HG02678 (cell line): Measurements from ENCODE around the gene DNAJC11.

ENCODE experiments used
- ATAC-seq: cut with Tn5 transposase; IDR thresholded peaks from one replicate; pipeline ENCODE4 v1.9.1; 2021; ENCODE audit warnings: mild to moderate bottlenecking, moderate library complexity; ENCODE audit not compliant: unreplicated experiment

DNAJC11 gene

GRCh38 chr1:6587261-6588005, 114.2 kb downstream of the DNAJC11 start:
- ATAC-seq = no peak

DNA sequence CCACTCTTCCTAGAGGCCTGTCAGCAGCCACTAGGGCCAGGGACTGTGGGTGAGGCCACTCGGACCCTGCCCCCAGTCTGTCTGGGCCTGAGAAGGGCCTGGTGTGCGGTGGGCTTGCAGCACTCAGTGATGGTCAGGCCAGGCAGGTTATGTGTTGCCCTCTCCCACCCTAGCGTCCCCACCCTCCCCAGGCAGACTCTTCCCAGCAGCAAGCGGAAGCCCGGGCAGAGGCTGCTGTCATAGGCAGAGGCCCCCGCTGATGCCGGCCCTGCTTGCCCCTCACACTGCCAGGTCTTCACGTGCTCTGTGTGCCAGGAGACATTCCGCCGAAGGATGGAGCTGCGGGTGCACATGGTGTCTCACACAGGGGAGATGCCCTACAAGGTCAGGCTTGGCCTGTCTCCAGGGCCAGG, 115.2 kb downstream of the DNAJC11 start:
- no peak for ATAC-seq

DNA sequence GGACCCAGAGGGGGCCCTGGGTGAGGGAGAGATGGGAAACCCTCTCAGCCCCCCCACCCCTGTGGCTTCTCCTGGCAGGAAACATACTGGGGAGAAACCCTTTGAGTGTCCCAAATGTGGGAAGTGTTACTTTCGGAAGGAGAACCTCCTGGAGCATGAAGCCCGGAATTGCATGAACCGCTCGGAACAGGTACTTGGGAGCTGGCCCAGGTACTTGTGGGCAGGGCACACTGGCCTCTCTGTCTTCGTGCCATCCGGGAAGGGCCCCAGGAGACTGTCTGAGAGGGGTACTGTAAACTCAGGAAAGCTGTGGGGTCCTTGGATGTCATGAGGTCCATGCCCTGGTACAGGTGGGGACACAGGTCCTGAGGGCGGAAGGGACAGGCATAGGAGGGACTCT, 115.8 kb downstream of the DNAJC11 start:
- no peak for ATAC-seq

- no peak for ATAC-seq
Measured at GRCh38 chr1:6585081-6585722, 116.4 kb downstream of the DNAJC11 start.
